ENCODE measurements around the gene THOC5.

DNA sequence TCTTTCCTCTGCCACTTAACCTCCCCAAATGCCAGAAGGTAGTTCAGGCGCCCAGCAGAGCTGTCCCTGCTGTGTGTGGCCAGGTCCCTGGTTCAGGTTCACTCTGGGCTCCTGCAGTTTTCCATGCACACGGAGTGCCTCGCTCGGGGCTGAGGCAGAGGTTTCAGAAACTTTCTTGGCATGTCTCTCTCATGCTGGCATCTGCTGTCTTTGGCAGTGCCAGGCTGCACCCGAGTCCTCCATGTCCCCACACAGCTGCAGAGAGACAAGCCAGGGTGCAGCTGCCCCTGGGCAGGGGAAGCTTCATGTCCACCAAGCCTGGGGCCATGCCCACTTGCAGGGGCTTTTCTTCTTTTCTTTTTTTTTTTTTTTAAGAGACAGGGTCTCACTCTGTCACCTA lies 80.6 kb downstream of the THOC5 start:
- TF ChIP-seq ELK1 (IDR thresholded peaks at IDR 0.05; ENCODE audit: borderline replicate concordance, low read depth, low read length) (no peak), POLR2A (IDR thresholded peaks at IDR 0.05; ENCODE audit: low read depth, low read length) (no peak), RFX5 (IDR thresholded peaks at IDR 0.05; ENCODE audit: low read depth, low read length) (no peak), CEBPB (IDR thresholded peaks at IDR 0.05; ENCODE audit: low read depth, low read length) (no peak), CHD1 (IDR thresholded peaks at IDR 0.05; ENCODE audit: low read depth, low read length) (no peak), SMC3 (IDR thresholded peaks at IDR 0.05; ENCODE audit: low read depth, low read length) (no peak), FOS (IDR thresholded peaks at IDR 0.05; ENCODE audit: low read depth, low read length) (no peak), RAD21 (IDR thresholded peaks at IDR 0.05; ENCODE audit: low read length) (no peak), RCOR1 (IDR thresholded peaks at IDR 0.05; ENCODE audit: insufficient replicate concordance, low read length) (no peak), MAZ (IDR thresholded peaks at IDR 0.05; ENCODE audit: borderline replicate concordance, low read depth, low read length) (no peak)
- TF ChIP-seq, protein P1, sequence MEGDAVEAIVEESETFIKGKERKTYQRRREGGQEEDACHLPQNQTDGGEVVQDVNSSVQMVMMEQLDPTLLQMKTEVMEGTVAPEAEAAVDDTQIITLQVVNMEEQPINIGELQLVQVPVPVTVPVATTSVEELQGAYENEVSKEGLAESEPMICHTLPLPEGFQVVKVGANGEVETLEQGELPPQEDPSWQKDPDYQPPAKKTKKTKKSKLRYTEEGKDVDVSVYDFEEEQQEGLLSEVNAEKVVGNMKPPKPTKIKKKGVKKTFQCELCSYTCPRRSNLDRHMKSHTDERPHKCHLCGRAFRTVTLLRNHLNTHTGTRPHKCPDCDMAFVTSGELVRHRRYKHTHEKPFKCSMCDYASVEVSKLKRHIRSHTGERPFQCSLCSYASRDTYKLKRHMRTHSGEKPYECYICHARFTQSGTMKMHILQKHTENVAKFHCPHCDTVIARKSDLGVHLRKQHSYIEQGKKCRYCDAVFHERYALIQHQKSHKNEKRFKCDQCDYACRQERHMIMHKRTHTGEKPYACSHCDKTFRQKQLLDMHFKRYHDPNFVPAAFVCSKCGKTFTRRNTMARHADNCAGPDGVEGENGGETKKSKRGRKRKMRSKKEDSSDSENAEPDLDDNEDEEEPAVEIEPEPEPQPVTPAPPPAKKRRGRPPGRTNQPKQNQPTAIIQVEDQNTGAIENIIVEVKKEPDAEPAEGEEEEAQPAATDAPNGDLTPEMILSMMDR (conservative IDR thresholded peaks at IDR 0.05; ENCODE audit: low read depth, low read length) = no peak
- TF ChIP-seq, protein P2, sequence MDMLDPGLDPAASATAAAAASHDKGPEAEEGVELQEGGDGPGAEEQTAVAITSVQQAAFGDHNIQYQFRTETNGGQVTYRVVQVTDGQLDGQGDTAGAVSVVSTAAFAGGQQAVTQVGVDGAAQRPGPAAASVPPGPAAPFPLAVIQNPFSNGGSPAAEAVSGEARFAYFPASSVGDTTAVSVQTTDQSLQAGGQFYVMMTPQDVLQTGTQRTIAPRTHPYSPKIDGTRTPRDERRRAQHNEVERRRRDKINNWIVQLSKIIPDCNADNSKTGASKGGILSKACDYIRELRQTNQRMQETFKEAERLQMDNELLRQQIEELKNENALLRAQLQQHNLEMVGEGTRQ (IDR thresholded peaks at IDR 0.05; ENCODE audit: low read depth, low read length) = no peak
